HFFc6 (cell line): Measurements from ENCODE around the gene KLHDC7A. TPM values are rescaled to one million over a fixed set of nuclear protein-coding genes. Genes with fewer than 3 reads are reported as not detected.

Experiments
- DNase-seq: peaks from one replicate; pipeline ENCODE4 v3.0.0-alpha.2; 2018
- H3K27ac Mint-ChIP-seq: 2 replicates; pipeline ENCODE4 v1.8.0; 2020; ENCODE audit warnings: mild to moderate bottlenecking, mixed read lengths
- H3K27me3 Mint-ChIP-seq: 2 replicates; pipeline ENCODE4 v1.8.0; 2021; ENCODE audit warnings: mild to moderate bottlenecking, moderate library complexity, mixed read lengths; ENCODE audit not compliant: insufficient read depth
- H3K36me3 Mint-ChIP-seq: 2 replicates; pipeline ENCODE4 v1.8.0; 2021; ENCODE audit warnings: low read depth, mixed read lengths
- H3K4me1 Mint-ChIP-seq: 2 replicates; pipeline ENCODE4 v1.8.0; 2020; ENCODE audit warnings: low read depth, mixed read lengths
- H3K4me3 Mint-ChIP-seq: 2 replicates; pipeline ENCODE4 v1.8.0; 2020; ENCODE audit warnings: mild to moderate bottlenecking, moderate library complexity, mixed read lengths
- H3K9me3 Mint-ChIP-seq: 2 replicates; pipeline ENCODE4 v1.8.0; 2020; ENCODE audit warnings: mild to moderate bottlenecking, mixed read lengths
- CTCF ChIP-seq: fragments of 200-600 bp; sonication (generic); IDR thresholded peaks from 2 replicates; pipeline ENCODE4 v1.5.0; 2021; ENCODE audit warnings: antibody characterized with exemption, mild to moderate bottlenecking
- total RNA-seq, 6 experiments: library from RNA; stranded (reverse); fragmentation: NEBNext Ultra II Directional; extraction: Animal tissue kit (Norgen Biotek cat#: 25700); gene quantifications; 2 replicates in 1 of 6; 3 replicates in 5 of 6; pipeline ENCODE4 v1.2.3, GENCODE V29; 2021

Gene KLHDC7A
- total RNA-seq, 6 experiments from 2014 or later: not detected

GRCh38 chr1:18511149-18511873 lies 30.6 kb downstream of the KLHDC7A start:
- H3K27ac Mint-ChIP-seq: no peak overlapping the region
- TF ChIP-seq CTCF: no peak
- no peaks in the 10 kb centered on the region; the same call in 1 of the 2 replicates for H3K27me3 Mint-ChIP-seq
- H3K9me3 Mint-ChIP-seq: peaks cover 68% of the 10 kb centered on the region
- H3K4me1 Mint-ChIP-seq: no peaks in the 10 kb centered on the region
- H3K4me3 Mint-ChIP-seq: no peak overlapping the region
- DNase-seq: no peak
- peaks cover 5% of the 10 kb centered on the region; the same call in 1 of the 2 replicates for H3K36me3 Mint-ChIP-seq

- Mint-ChIP-seq H3K4me1 (no peaks in the 10 kb centered on the region), H3K9me3 (peaks cover 63% of the 10 kb centered on the region), H3K36me3 (peaks cover 5% of the 10 kb centered on the region; the same call in 1 of the 2 replicates), H3K4me3 (no peak overlapping the region), H3K27ac (no peak overlapping the region), H3K27me3 (no peaks in the 10 kb centered on the region; the same call in 1 of the 2 replicates)
- no peak for TF ChIP-seq CTCF
- no peak for DNase-seq
Observed at GRCh38 chr1:18511874-18512150, 31.1 kb downstream of the KLHDC7A start.

GRCh38 chr1:18512883-18513282 lies 32.2 kb downstream of the KLHDC7A start:
- H3K9me3 Mint-ChIP-seq: peaks cover 59% of the 10 kb centered on the region
- no peaks in the 10 kb centered on the region; the same call in 1 of the 2 replicates for H3K27me3 Mint-ChIP-seq
- no peaks in the 10 kb centered on the region for H3K4me1 Mint-ChIP-seq
- peaks cover 5% of the 10 kb centered on the region; the same call in 1 of the 2 replicates for H3K36me3 Mint-ChIP-seq
- H3K4me3 Mint-ChIP-seq: no peak overlapping the region
- H3K27ac Mint-ChIP-seq: no peak overlapping the region
- no peak for DNase-seq
- TF ChIP-seq CTCF: no peak

GRCh38 chr1:18513995-18514394 lies 33.3 kb downstream of the KLHDC7A start:
- Mint-ChIP-seq H3K9me3 (peaks cover 60% of the 10 kb centered on the region), H3K4me1 (no peaks in the 10 kb centered on the region), H3K27me3 (no peaks in the 10 kb centered on the region; the same call in 1 of the 2 replicates), H3K27ac (no peak overlapping the region), H3K4me3 (no peak overlapping the region), H3K36me3 (peaks cover 5% of the 10 kb centered on the region; the same call in 1 of the 2 replicates)
- no peak for DNase-seq
- no peak for TF ChIP-seq CTCF

- Mint-ChIP-seq H3K9me3 (peaks cover 51% of the 10 kb centered on the region), H3K27me3 (no peaks in the 10 kb centered on the region; the same call in 1 of the 2 replicates), H3K36me3 (peaks cover 5% of the 10 kb centered on the region; the same call in 1 of the 2 replicates), H3K4me3 (no peak overlapping the region), H3K27ac (no peak overlapping the region), H3K4me1 (no peaks in the 10 kb centered on the region)
- no peak for DNase-seq
- TF ChIP-seq CTCF: no peak
Observed at GRCh38 chr1:18515120-18515667, 34.5 kb downstream of the KLHDC7A start.
